HepG2 (cell line): ENCODE data around the gene CUL1. TPM values are rescaled to one million over a fixed set of nuclear protein-coding genes. Genes with fewer than 3 reads are reported as not detected.

ENCODE experiments used
- ADNP ChIP-seq: sonication (generic); formaldehyde crosslinking; IDR thresholded peaks from 2 replicates; pipeline ENCODE4 v1.4.0; 2020; ENCODE audit warnings: missing genetic modification reagents
- ATF7-NPFF ChIP-seq: sonication (generic); formaldehyde crosslinking; IDR thresholded peaks from 2 replicates; pipeline ENCODE4 v1.8.1; 2023; ENCODE audit warnings: mild to moderate bottlenecking, low read depth, missing genetic modification reagents, moderate library complexity
- CAMTA2 ChIP-seq: sonication (generic); formaldehyde crosslinking; IDR thresholded peaks from 2 replicates; pipeline ENCODE4 v1.4.0; 2020; ENCODE audit warnings: mild to moderate bottlenecking, missing genetic modification reagents, borderline replicate concordance
- CBX5 ChIP-seq: sonication (generic); formaldehyde crosslinking; IDR thresholded peaks from 2 replicates; pipeline ENCODE4 v1.4.0; 2020; ENCODE audit warnings: missing genetic modification reagents, borderline replicate concordance
- CREB3 ChIP-seq: sonication (generic); formaldehyde crosslinking; IDR thresholded peaks from 2 replicates; pipeline ENCODE4 v1.5.0; 2020; ENCODE audit warnings: missing genetic modification reagents
- DRAP1 ChIP-seq: IDR thresholded peaks from 2 replicates; pipeline ENCODE4 v1.6.1; 2016; ENCODE audit warnings: missing genetic modification reagents, missing compliant biosample characterization
- HOMEZ ChIP-seq: IDR thresholded peaks from 2 replicates; pipeline ENCODE4 v1.6.1; 2016; ENCODE audit warnings: low read depth
- LBX2 ChIP-seq: sonication (generic); formaldehyde crosslinking; IDR thresholded peaks from 2 replicates; pipeline ENCODE4 v1.5.0; 2020; ENCODE audit warnings: missing genetic modification reagents, mild to moderate bottlenecking, borderline replicate concordance
- NFE2L2 ChIP-seq: fragments of 150-350 bp; IDR thresholded peaks from 2 replicates; pipeline ENCODE4 v1.6.1; 2014; ENCODE audit warnings: low read length
- PHF20 ChIP-seq: sonication (generic); formaldehyde crosslinking; IDR thresholded peaks from 2 replicates; pipeline ENCODE4 v1.5.0; 2020; ENCODE audit warnings: mild to moderate bottlenecking, missing genetic modification reagents
- RNF2 ChIP-seq: fragments of 450-650 bp; conservative IDR thresholded peaks from 2 replicates; pipeline ENCODE4 v1.6.1; 2016; ENCODE audit warnings: low read depth
- RXRB ChIP-seq: IDR thresholded peaks from 2 replicates; pipeline ENCODE4 v1.6.1; 2016; ENCODE audit warnings: borderline replicate concordance, missing genetic modification reagents, missing compliant biosample characterization
- SAP130 ChIP-seq: IDR thresholded peaks from 2 replicates; pipeline ENCODE4 v1.6.1; 2016; ENCODE audit warnings: low read depth
- SETDB1 ChIP-seq: sonication (generic); formaldehyde crosslinking; IDR thresholded peaks from 2 replicates; pipeline ENCODE4 v1.5.1; 2020; ENCODE audit warnings: missing genetic modification reagents, mild to moderate bottlenecking, borderline replicate concordance
- THRA ChIP-seq: sonication (generic); formaldehyde crosslinking; IDR thresholded peaks from 2 replicates; pipeline ENCODE4 v1.4.0; 2020; ENCODE audit warnings: missing genetic modification reagents, borderline replicate concordance
- ZBTB25 ChIP-seq: IDR thresholded peaks from 2 replicates; pipeline ENCODE4 v1.6.1; 2018; ENCODE audit warnings: missing genetic modification reagents
- ZNF317 ChIP-seq: sonication (generic); formaldehyde crosslinking; IDR thresholded peaks from 2 replicates; pipeline ENCODE4 v1.5.0; 2020; ENCODE audit warnings: mild to moderate bottlenecking, missing genetic modification reagents
- ZNF367 ChIP-seq: sonication (generic); formaldehyde crosslinking; IDR thresholded peaks from 2 replicates; pipeline ENCODE4 v1.4.0; 2020; ENCODE audit warnings: missing genetic modification reagents, borderline replicate concordance
- ZNF639 ChIP-seq: conservative IDR thresholded peaks from 2 replicates; pipeline ENCODE4 v1.6.1; 2018; ENCODE audit warnings: missing genetic modification reagents
- ZNF678 ChIP-seq: sonication (generic); formaldehyde crosslinking; IDR thresholded peaks from 2 replicates; pipeline ENCODE4 v1.4.0; 2020; ENCODE audit warnings: mild to moderate bottlenecking, missing genetic modification reagents
- ZNF766 ChIP-seq: sonication (generic); formaldehyde crosslinking; IDR thresholded peaks from 2 replicates; pipeline ENCODE4 v1.5.0; 2020; ENCODE audit warnings: missing genetic modification reagents, borderline replicate concordance
- ZNF781 ChIP-seq: sonication (generic); formaldehyde crosslinking; IDR thresholded peaks from 2 replicates; pipeline ENCODE4 v1.5.1; 2020; ENCODE audit warnings: borderline replicate concordance, mild to moderate bottlenecking, missing genetic modification reagents; ENCODE audit errors: not compliant biosample characterization
- ZSCAN25 ChIP-seq: sonication (generic); formaldehyde crosslinking; IDR thresholded peaks from 2 replicates; pipeline ENCODE4 v1.8.0; 2022; ENCODE audit warnings: mild to moderate bottlenecking, missing genetic modification reagents
- polyA plus RNA-seq, 8 experiments: library from polyadenylated mRNA; depleted of rRNA in 3 of 8; stranded (reverse) in 7 of 8; unstranded in 1 of 8; fragments of >200 nt; fragmentation: Illumina TruSeq in 4 of 8; extraction: Trizol in 4 of 8; gene quantifications; 2 replicates each; pipeline versions ENCODE4 v1.2.1 to v1.2.3, GENCODE V29; 2011 to 2016; ENCODE audit warnings: low read depth in 4 of 8, missing spikeins in 1 of 8, mixed read lengths in 1 of 8; ENCODE audit not compliant: insufficient read depth in 1 of 8
- total RNA-seq, 5 experiments: library from RNA; depleted of rRNA; stranded (reverse); fragments of >200 nt; fragmentation: Illumina TruSeq; extraction: Trizol; gene quantifications; 2 replicates each; pipeline ENCODE4 v1.2.3, GENCODE V29; 2016; ENCODE audit warnings: low read depth in 1 of 5

CUL1 gene
- total and polyA plus RNA-seq, 2 of the 13 experiments (the other 11 are each of a cell fraction or from before 2014, with no cell fraction given), result 30.1 to 45.9 TPM

GRCh38 chr7:148698397-148699023 lies at the start of gene CUL1 (continued):
- TF ChIP-seq LBX2 (CRISPR knock-in tag) (no peak), CBX5 (no peak), THRA (CRISPR knock-in tag) (no peak), DRAP1 (CRISPR knock-in tag) (no peak), RXRB (CRISPR knock-in tag) (peak; percentile 27; the same call in 1 of the 2 replicates), NFE2L2 (no peak), ZNF639 (peak; percentile 87), HOMEZ (CRISPR knock-in tag) (no peak), SETDB1 (CRISPR knock-in tag) (no peak), ZNF781 (CRISPR knock-in tag) (no peak), ZNF766 (CRISPR knock-in tag) (0 out of 2 replicates have a peak, but pooled peaks have one; percentile 41), CREB3 (CRISPR knock-in tag) (0 out of 2 replicates have a peak, but pooled peaks have one; percentile 17), ZNF678 (CRISPR knock-in tag) (peak; percentile 29; the same call in 1 of the 2 replicates), PHF20 (CRISPR knock-in tag) (0 out of 2 replicates have a peak, but pooled peaks have one; percentile 4), CAMTA2 (CRISPR knock-in tag) (no peak), ZBTB25 (CRISPR knock-in tag) (peak; percentile 90; the same call in 1 of the 2 replicates), ADNP (CRISPR knock-in tag) (no peak), ATF7-NPFF (peak; percentile 74), ZSCAN25 (peak; percentile 65), RNF2 (0 out of 2 replicates have a peak, but pooled peaks have one; percentile 39), SAP130 (CRISPR knock-in tag) (no peak; the same call in none of the 2 replicates), ZNF317 (CRISPR knock-in tag) (no peak), ZNF367 (peak; percentile 2; the same call in 1 of the 2 replicates)
